ENCODE measurements around the gene PITX1. TPM values are rescaled to one million over a fixed set of nuclear protein-coding genes. Genes with fewer than 3 reads are reported as not detected.

The PITX1 gene
- total RNA-seq, 1 experiment from 2014 or later, result 31.0 TPM

- CTCF ChIA-PET, result no interaction called here
- no TSS peak for BruUV-seq (replicated peaks)
- RAD21 ChIA-PET (ENCODE audit: low non-redundant PET in 1 of 2, low total read pairs in 2 of 2, uncharacterized antibody in 2 of 2, unreplicated experiment in 2 of 2), result interaction anchor here in 1 of 2 experiments (1.0 kb wide), 1 partner anchor 58 kb away, joined by 3 read pairs; no protein-coding TSS in a partner anchor
- no peak overlapping the region for H3K4me3 ChIP-seq (replicated peaks in 1 of 2; ENCODE audit: low read depth in 1 of 2, low read length in 2 of 2)
- no peaks in the 10 kb centered on the region for H3K79me2 ChIP-seq (ENCODE audit: insufficient read depth, low read length)
- no peak overlapping the region for H3K9ac ChIP-seq (ENCODE audit: low read length)
- DNase-seq (ENCODE audit: low read depth, low spot score), result no peak
- POLR2A ChIA-PET, result no interaction called here
- no peak overlapping the region for H3K27ac ChIP-seq (ENCODE audit: low read depth, low read length)
- H3K9me2 ChIP-seq (ENCODE audit: insufficient read depth), result no peaks in the 10 kb centered on the region
- H3K27me3 ChIP-seq (ENCODE audit: insufficient read depth, low read length), result no peaks in the 10 kb centered on the region
- no peaks in the 10 kb centered on the region for H3K36me3 ChIP-seq (ENCODE audit: control insufficient read depth in 1 of 2, insufficient read depth in 2 of 2, low read length in 2 of 2)
- intact Hi-C loops (cut with micrococcal nuclease), result no loop called here
- no peak overlapping the region for H3K4me2 ChIP-seq (ENCODE audit: low read length)
- TF ChIP-seq ZNF274 (IDR thresholded peaks at IDR 0.05; ENCODE audit: low read depth, low read length) (no peak), SRF (IDR thresholded peaks at IDR 0.05; ENCODE audit: low read depth) (no peak), FOSL1 (IDR thresholded peaks at IDR 0.05; ENCODE audit: low read depth) (no peak), CEBPB (IDR thresholded peaks at IDR 0.05; ENCODE audit: low read depth) (no peak), ZBTB33 (IDR thresholded peaks at IDR 0.05; ENCODE audit: extremely low read depth, insufficient replicate concordance, low read length) (no peak), SIN3A (IDR thresholded peaks at IDR 0.05; ENCODE audit: low read depth) (no peak)
- ATAC-seq, result no peak
- no peaks in the 10 kb centered on the region for H3K9me3 ChIP-seq (ENCODE audit: control insufficient read depth in 1 of 2, insufficient read depth in 1 of 2, low read depth in 1 of 2, low read length in 2 of 2)
- H4K20me1 ChIP-seq (ENCODE audit: insufficient read depth), result no peaks in the 10 kb centered on the region
- H2AFZ ChIP-seq (ENCODE audit: low read depth, low read length, poor library complexity, severe bottlenecking), result no peak overlapping the region
- H3K4me1 ChIP-seq (ENCODE audit: control insufficient read depth in 1 of 2, insufficient read depth in 2 of 2, low read length in 2 of 2), result no peaks in the 10 kb centered on the region
Measured at GRCh38 chr5:135061001-135061400, 27.0 kb upstream of the PITX1 start.

- H4K20me1 ChIP-seq (ENCODE audit: insufficient read depth), result no peaks in the 10 kb centered on the region
- BruUV-seq (replicated peaks), result no TSS peak
- no peak overlapping the region for H3K4me3 ChIP-seq (replicated peaks in 1 of 2; ENCODE audit: low read depth in 1 of 2, low read length in 2 of 2)
- no peak overlapping the region for H3K9ac ChIP-seq (ENCODE audit: low read length)
- POLR2A ChIA-PET, result no interaction called here
- no peaks in the 10 kb centered on the region for H3K9me3 ChIP-seq (ENCODE audit: control insufficient read depth in 1 of 2, insufficient read depth in 1 of 2, low read depth in 1 of 2, low read length in 2 of 2)
- no peaks in the 10 kb centered on the region for H3K4me1 ChIP-seq (ENCODE audit: control insufficient read depth in 1 of 2, insufficient read depth in 2 of 2, low read length in 2 of 2)
- no peak for ATAC-seq
- RAD21 ChIA-PET (ENCODE audit: low non-redundant PET in 1 of 2, low total read pairs in 2 of 2, uncharacterized antibody in 2 of 2, unreplicated experiment in 2 of 2), result interaction anchor here in 1 of 2 experiments (1.0 to 1.2 kb wide), 2 partner anchors 59 to 132 kb away, joined by 3 read pairs; no protein-coding TSS in a partner anchor
- CTCF ChIA-PET, result no interaction called here
- H2AFZ ChIP-seq (ENCODE audit: low read depth, low read length, poor library complexity, severe bottlenecking), result no peak overlapping the region
- H3K4me2 ChIP-seq (ENCODE audit: low read length), result no peak overlapping the region
- H3K27ac ChIP-seq (ENCODE audit: low read depth, low read length), result no peak overlapping the region
- intact Hi-C loops (cut with micrococcal nuclease), result no loop called here
- H3K36me3 ChIP-seq (ENCODE audit: control insufficient read depth in 1 of 2, insufficient read depth in 2 of 2, low read length in 2 of 2), result no peaks in the 10 kb centered on the region
- no peaks in the 10 kb centered on the region for H3K27me3 ChIP-seq (ENCODE audit: insufficient read depth, low read length)
- H3K9me2 ChIP-seq (ENCODE audit: insufficient read depth), result no peaks in the 10 kb centered on the region
- no peaks in the 10 kb centered on the region for H3K79me2 ChIP-seq (ENCODE audit: insufficient read depth, low read length)
- no peak for DNase-seq (ENCODE audit: low read depth, low spot score)
- no peak for TF ChIP-seq EZH2phosphoT487 (IDR thresholded peaks at IDR 0.05; ENCODE audit: borderline replicate concordance)
- no peak for TF ChIP-seq ELF1 (IDR thresholded peaks at IDR 0.05; ENCODE audit: borderline replicate concordance, low read depth)
- no peak for TF ChIP-seq POLR2A (IDR thresholded peaks at IDR 0.05; ENCODE audit: borderline replicate concordance, extremely low read depth, insufficient read depth, insufficient read length)
- no peak for TF ChIP-seq TCF7L2 (IDR thresholded peaks at IDR 0.05; ENCODE audit: borderline replicate concordance, extremely low read depth, insufficient read depth, insufficient read length)
- TF ChIP-seq FOSL1 (IDR thresholded peaks at IDR 0.05; ENCODE audit: low read depth), result no peak
- no peak for TF ChIP-seq JUND (IDR thresholded peaks at IDR 0.05)
- no peak for TF ChIP-seq YY1 (IDR thresholded peaks at IDR 0.05; ENCODE audit: extremely low read depth, insufficient replicate concordance, low read depth, low read length)
- TF ChIP-seq CEBPB (IDR thresholded peaks at IDR 0.05; ENCODE audit: low read depth), result no peak
- TF ChIP-seq EGR1 (IDR thresholded peaks at IDR 0.05; ENCODE audit: low read depth), result no peak
- TF ChIP-seq MAX (IDR thresholded peaks at IDR 0.05), result no peak
- no peak for TF ChIP-seq ZBTB33 (IDR thresholded peaks at IDR 0.05; ENCODE audit: extremely low read depth, insufficient replicate concordance, low read length)
- TF ChIP-seq EZH2 (IDR thresholded peaks at IDR 0.05), result no peak
- TF ChIP-seq SRF (IDR thresholded peaks at IDR 0.05; ENCODE audit: low read depth), result no peak
Measured at GRCh38 chr5:135060021-135060420, 26.0 kb upstream of the PITX1 start.
